Measurements from ENCODE around the gene TNFRSF21. TPM values are rescaled to one million over a fixed set of nuclear protein-coding genes. Genes with fewer than 3 reads are reported as not detected.

TNFRSF21 gene
- polyA plus RNA-seq, 3 donors: 0.43 to 0.86 (median 0.58) TPM

- Histone ChIP-seq H2AFZ (ENCODE audit: insufficient read depth, low read depth, low read length, poor library complexity, severe bottlenecking) (no peak overlapping the region), H3K4me3 (replicated peaks in 1 of 3; ENCODE audit: low read depth in 2 of 3, low read length in 3 of 3) (no peak overlapping the region), H4K20me1 (ENCODE audit: insufficient read depth, low read length) (no peaks in the 10 kb centered on the region), H3K4me2 (replicated peaks; ENCODE audit: extremely low read depth, low read length, poor library complexity, severe bottlenecking) (no peak overlapping the region), H3K4me1 (ENCODE audit: control insufficient read depth in 1 of 2, insufficient read depth in 2 of 2, low read length in 2 of 2) (peaks cover 1% of the 10 kb centered on the region in 2 donors), H3K79me2 (ENCODE audit: insufficient read depth, low read length) (no peaks in the 10 kb centered on the region), H3K36me3 (replicated peaks in 1 of 2; ENCODE audit: control insufficient read depth in 1 of 2, insufficient read depth in 2 of 2, low read length in 2 of 2) (no peaks in the 10 kb centered on the region), H3K9ac (ENCODE audit: insufficient read depth, low read length, poor library complexity, severe bottlenecking) (no peak overlapping the region), H3K27me3 (ENCODE audit: control insufficient read depth in 2 of 2, insufficient read depth in 2 of 2, low read length in 2 of 2) (peaks cover 14 to 16% of the 10 kb centered on the region in 2 donors), H3K27ac (ENCODE audit: low read depth in 1 of 2, low read length in 2 of 2) (no peak overlapping the region), H3K9me3 (replicated peaks in 1 of 2; ENCODE audit: control insufficient read depth in 1 of 2, insufficient read depth in 1 of 2, low read length in 2 of 2) (no peaks in the 10 kb centered on the region)
- Mint-ChIP-seq H3K9me3 (peaks cover 0 to 16% (median 5%) of the 10 kb centered on the region in 7 donors), H3K36me3 (peaks cover 0 to 8% of the 10 kb centered on the region in 2 donors), H3K4me3 (no peak overlapping the region), H3K27me3 (ENCODE audit: low read depth in 3 of 3) (peaks cover 17 to 20% (median 17%) of the 10 kb centered on the region in 3 donors), H3K27ac (no peak overlapping the region), H3K4me1 (peaks cover 4% of the 10 kb centered on the region)
- TF ChIP-seq CTCF (IDR thresholded peaks at IDR 0.05): no peak
- whole genome bisulfite sequencing (ENCODE audit: insufficient coverage): 100% methylated on average over 1 of the region's 1 CpG
- intact Hi-C loops (cut with micrococcal nuclease): loop anchor here in 1 of 2 donors (10.0 kb wide), 1 partner anchor 449 kb away; no protein-coding TSS in a partner anchor
- DNase-seq: no peak
These were observed 6.4 kb downstream of the TNFRSF21 start for GRCh38 chr6:47303342-47303741.

GRCh38 chr6:47302043-47302442 is 7.7 kb downstream of the TNFRSF21 start:
- H4K20me1 ChIP-seq (ENCODE audit: insufficient read depth, low read length): no peaks in the 10 kb centered on the region
- no peak for TF ChIP-seq CTCF (IDR thresholded peaks at IDR 0.05)
- H3K4me1 ChIP-seq (ENCODE audit: control insufficient read depth in 1 of 2, insufficient read depth in 2 of 2, low read length in 2 of 2): no peaks in the 10 kb centered on the region
- Mint-ChIP-seq H3K36me3 (no peaks in the 10 kb centered on the region), H3K9me3 (peaks cover 0 to 10% (median 3%) of the 10 kb centered on the region in 7 donors), H3K4me1 (no peaks in the 10 kb centered on the region), H3K27me3 (ENCODE audit: low read depth in 3 of 3) (peaks cover 5 to 9% (median 5%) of the 10 kb centered on the region in 3 donors), H3K27ac (no peak overlapping the region), H3K4me3 (no peak overlapping the region)
- H3K27me3 ChIP-seq (ENCODE audit: control insufficient read depth in 2 of 2, insufficient read depth in 2 of 2, low read length in 2 of 2): peaks cover 3 to 4% of the 10 kb centered on the region in 2 donors
- H3K27ac ChIP-seq (ENCODE audit: low read depth in 1 of 2, low read length in 2 of 2): no peak overlapping the region
- no peak overlapping the region for H3K4me3 ChIP-seq (replicated peaks in 1 of 3; ENCODE audit: low read depth in 2 of 3, low read length in 3 of 3)
- no peak overlapping the region for H3K9ac ChIP-seq (ENCODE audit: insufficient read depth, low read length, poor library complexity, severe bottlenecking)
- no peaks in the 10 kb centered on the region for H3K36me3 ChIP-seq (replicated peaks in 1 of 2; ENCODE audit: control insufficient read depth in 1 of 2, insufficient read depth in 2 of 2, low read length in 2 of 2)
- 38% methylated on average over 1 of the region's 6 CpGs for WGBS (ENCODE audit: insufficient coverage)
- no peaks in the 10 kb centered on the region for H3K79me2 ChIP-seq (ENCODE audit: insufficient read depth, low read length)
- DNase-seq: no peak
- no peak overlapping the region for H2AFZ ChIP-seq (ENCODE audit: insufficient read depth, low read depth, low read length, poor library complexity, severe bottlenecking)
- no peak overlapping the region for H3K4me2 ChIP-seq (replicated peaks; ENCODE audit: extremely low read depth, low read length, poor library complexity, severe bottlenecking)
- H3K9me3 ChIP-seq (replicated peaks in 1 of 2; ENCODE audit: control insufficient read depth in 1 of 2, insufficient read depth in 1 of 2, low read length in 2 of 2): no peaks in the 10 kb centered on the region
- intact Hi-C loops (cut with micrococcal nuclease): loop anchor here in 1 of 2 donors (10.0 kb wide), 1 partner anchor 447 kb away; no protein-coding TSS in a partner anchor
